C4-2B (cell line): ENCODE results near the gene CLIP2.

Experiments
- H3K27ac ChIP-seq: fragments of 450-650 bp; 2 replicates; pipeline ENCODE4 v1.5.1; 2017
- ZFX ChIP-seq: fragments of 450-650 bp; IDR thresholded peaks from 2 replicates; pipeline ENCODE4 v1.6.1; 2017
- TF ChIP-seq, protein P1 (sequence below): fragments of 450-650 bp; conservative IDR thresholded peaks from 2 replicates; pipeline ENCODE4 v1.5.1; 2017; ENCODE audit warnings: mild to moderate bottlenecking

The CLIP2 gene

DNA sequence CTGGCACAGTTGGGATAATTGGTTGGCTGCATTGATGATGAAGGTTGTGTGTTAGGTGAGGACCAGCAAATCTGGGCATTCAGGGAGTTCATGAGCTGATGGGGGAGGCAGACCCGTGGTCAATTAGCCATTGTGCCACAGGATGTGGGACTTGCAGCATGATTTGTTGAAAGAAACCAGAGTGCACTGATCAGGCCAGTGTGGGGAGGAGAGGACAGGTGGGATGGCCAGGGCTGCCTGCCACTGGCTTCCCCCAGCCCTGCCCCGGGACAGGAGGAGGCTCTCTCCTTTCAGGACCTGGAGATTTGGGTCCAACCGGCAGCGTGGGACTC lies 4.3 kb downstream of the CLIP2 start:
- TF ChIP-seq ZFX = no peak
- TF ChIP-seq, protein P1, sequence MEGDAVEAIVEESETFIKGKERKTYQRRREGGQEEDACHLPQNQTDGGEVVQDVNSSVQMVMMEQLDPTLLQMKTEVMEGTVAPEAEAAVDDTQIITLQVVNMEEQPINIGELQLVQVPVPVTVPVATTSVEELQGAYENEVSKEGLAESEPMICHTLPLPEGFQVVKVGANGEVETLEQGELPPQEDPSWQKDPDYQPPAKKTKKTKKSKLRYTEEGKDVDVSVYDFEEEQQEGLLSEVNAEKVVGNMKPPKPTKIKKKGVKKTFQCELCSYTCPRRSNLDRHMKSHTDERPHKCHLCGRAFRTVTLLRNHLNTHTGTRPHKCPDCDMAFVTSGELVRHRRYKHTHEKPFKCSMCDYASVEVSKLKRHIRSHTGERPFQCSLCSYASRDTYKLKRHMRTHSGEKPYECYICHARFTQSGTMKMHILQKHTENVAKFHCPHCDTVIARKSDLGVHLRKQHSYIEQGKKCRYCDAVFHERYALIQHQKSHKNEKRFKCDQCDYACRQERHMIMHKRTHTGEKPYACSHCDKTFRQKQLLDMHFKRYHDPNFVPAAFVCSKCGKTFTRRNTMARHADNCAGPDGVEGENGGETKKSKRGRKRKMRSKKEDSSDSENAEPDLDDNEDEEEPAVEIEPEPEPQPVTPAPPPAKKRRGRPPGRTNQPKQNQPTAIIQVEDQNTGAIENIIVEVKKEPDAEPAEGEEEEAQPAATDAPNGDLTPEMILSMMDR = no peak
- no peak overlapping the region for H3K27ac ChIP-seq

DNA sequence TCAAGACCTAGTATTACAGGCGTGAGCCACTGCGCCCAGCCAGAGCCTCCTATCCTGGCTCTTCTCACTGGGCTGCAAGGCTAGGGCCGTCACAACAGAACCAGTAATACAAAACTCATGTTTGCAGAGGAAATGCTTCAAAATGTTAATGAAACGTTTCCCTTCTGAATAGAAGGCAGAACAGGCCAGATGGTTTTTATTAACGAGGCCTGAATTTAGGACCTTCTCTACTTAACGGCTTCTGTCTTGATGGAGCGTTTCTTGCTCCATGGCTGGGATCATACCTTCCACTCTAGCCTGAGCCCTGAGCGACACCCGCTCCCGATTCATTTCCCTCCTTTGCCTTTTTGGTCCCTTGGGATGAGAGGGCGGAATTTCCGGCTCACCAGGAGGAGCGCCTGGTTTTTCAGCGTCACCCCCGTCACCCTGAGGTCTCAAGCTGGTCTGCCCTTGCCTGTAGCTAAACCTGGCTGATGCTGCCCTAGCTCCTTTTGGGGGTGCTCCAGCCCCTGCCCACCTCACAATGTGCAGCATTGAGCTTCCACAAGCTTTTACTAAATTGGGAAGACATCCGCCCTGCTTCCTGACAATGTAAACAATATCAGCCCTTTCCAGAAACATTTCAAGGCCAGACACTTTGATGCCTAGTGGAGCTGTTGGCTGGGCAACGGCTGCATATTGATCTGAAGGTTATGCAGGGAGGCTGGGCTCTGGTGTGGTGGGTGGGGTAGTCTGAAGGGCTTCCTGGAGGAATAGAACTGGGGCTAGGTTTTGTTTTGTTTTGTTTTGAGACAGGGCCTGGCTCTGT lies 5.2 kb downstream of the CLIP2 start:
- no peak overlapping the region for H3K27ac ChIP-seq
- TF ChIP-seq ZFX = no peak
- TF ChIP-seq, protein P1 = no peak

DNA sequence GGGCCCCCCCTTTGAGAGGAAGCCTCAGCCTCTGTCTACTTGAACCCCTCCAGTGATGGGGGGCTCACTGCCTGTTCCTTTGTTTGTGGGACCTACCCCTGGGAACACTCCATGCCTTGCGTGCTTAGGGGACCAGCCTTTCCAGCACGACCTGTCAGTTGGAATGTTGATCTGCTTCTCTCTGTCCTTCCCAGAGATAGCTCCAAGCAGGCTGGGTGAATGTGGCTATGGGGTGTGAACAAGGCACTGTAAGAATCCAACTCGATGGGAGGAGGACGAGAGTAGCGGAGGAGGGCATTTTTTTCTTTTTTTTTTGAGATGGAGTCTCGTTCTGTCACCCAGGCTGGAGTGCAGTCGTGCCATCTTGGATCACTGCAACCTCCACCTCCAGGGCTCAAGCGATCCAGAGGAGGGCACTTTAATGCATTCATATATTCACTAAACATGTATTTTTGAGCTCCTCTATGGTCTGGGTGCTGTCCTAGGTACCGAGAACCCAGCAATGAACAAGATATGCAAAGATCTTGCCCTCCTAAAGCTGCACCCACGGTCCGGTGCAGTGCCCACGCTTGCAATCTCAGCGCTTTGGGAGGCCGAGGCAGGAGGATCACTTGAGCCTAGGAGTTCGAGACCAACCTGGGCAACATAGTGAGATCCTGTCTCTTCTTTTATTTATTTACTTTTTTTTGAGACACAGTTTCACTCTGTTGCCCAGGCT lies 8.5 kb downstream of the CLIP2 start:
- H3K27ac ChIP-seq = no peak overlapping the region
- TF ChIP-seq ZFX = no peak
- TF ChIP-seq, protein P1 = no peak

DNA sequence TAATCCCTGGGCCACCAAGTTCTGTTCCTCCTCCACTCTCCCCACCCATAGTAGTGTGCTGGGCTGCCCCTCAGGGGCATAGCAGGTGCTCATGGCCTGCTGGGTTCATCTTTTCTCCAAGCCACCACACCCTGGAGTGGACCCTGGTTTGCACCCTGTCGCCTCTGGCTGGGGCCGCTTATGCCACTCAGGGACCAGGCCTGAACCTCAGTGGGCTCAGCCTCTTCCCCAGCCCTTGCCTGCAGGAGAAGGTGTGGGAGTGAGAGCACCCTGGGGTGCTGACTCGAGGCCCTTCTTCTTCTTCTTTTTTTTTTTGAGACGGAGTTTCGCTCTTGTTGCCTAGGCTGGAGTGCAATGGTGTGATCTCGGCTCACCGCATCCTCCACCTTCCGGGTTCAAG lies 10.2 kb downstream of the CLIP2 start:
- no peak for TF ChIP-seq ZFX
- TF ChIP-seq, protein P1 = no peak

DNA sequence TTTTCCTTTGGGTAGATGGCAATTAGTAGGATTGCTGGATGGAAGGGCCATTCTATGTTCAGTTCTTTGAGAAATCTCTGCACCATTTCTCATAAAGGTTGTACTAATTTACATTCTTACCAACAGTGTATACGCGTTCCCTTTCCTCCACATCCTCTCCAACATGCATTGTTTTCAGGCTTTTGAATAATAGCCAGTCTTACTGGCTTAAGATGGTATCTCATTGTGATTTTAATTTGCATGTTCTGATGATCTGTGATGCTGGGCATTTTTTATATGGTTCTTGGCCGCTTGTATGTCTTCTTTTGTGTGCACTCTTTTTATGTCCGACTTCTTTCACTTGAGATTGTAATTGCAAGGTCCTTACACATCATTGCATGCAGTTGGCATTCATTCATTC lies 11.7 kb downstream of the CLIP2 start:
- H3K27ac ChIP-seq = no peak overlapping the region
- TF ChIP-seq ZFX = no peak
- TF ChIP-seq, protein P1 = no peak

More for the DNA sequence above, 10.2 kb downstream of the CLIP2 start:
- H3K27ac ChIP-seq = no peak overlapping the region

DNA sequence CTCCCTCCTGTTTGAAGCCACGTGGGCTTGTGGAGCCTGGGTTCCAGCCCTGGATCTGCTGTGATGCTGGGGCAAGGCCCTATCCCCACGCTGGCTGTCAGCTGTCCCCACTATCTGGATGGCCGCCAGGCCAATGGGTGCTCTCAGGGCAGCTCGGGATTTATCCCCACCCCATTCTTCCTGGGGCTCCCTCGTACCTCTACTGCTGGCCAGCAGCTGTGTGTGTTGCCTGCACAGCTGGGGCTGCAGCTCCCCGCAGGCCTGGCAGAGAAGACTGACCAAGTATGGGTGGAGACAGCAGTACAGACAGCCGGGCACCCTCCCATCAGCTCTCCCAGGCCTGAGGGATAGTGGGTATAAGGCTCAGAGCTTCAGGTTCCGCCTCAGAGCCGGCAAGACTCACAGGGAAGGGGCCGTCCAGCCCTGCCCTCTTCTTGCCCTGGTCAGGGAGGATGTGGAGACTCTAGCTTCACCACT lies 13.6 kb downstream of the CLIP2 start:
- no peak for TF ChIP-seq ZFX
- TF ChIP-seq, protein P1 = no peak
- H3K27ac ChIP-seq = no peak overlapping the region

DNA sequence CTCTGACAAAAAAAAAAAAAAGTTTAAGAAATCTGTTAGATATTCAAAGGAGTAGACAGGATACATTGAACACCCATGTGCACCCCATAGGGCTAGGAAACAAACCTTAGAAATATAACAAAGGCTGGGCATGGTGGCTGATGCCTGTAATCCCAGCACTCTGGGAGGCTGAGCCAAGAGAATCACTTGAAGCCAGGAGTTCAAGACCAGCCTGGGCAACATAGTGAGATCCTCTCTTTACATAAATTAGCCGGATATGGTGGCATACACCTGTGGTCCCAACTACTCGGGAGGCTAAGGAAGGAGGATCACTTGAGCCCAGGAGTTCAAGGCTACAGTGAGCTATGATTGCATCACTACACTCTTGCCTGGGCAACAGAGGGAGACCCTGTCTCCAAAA lies 15.3 kb downstream of the CLIP2 start:
- no peak overlapping the region for H3K27ac ChIP-seq
- TF ChIP-seq ZFX = no peak
- TF ChIP-seq, protein P1 = no peak
